H1 (cell line): Measurements from ENCODE around the gene TSPOAP1. TPM values are rescaled to one million over a fixed set of nuclear protein-coding genes. Genes with fewer than 3 reads are reported as not detected.

ENCODE experiments used
- CTCF ChIA-PET: fragments of 300-600 bp; sonication (Branson Sonifier 250); formaldehyde crosslinking; loops from one replicate; lab custom pipeline; 2021; ENCODE audit not compliant: partially characterized antibody; lab: Charles Lee
- POLR2A ChIA-PET: fragments of 300-600 bp; sonication (Branson Sonifier 250); formaldehyde crosslinking; loops from one replicate; lab custom pipeline; 2021; ENCODE audit warnings: inconsistent platforms; ENCODE audit not compliant: partially characterized antibody; lab: Charles Lee
- DNase-seq, 2 experiments: peaks; one replicate each; pipeline versions ENCODE4 v3.0.0 to v3.0.0-alpha.2; 2010 to 2022; ENCODE audit warnings: low spot score in 2 of 2, low read depth in 1 of 2, mixed read lengths in 1 of 2
- FAIRE-seq: peaks from 2 replicates; lab custom pipeline; 2011; peaks lifted over from hg19 to GRCh38; lab: Jason Lieb, UNC
- H2AFZ ChIP-seq: 2 replicates; pipeline ENCODE4 v1.8.1; 2012; ENCODE audit warnings: low read length, inconsistent platforms
- H2AK5ac ChIP-seq: 2 replicates; pipeline ENCODE4 v1.6.1; 2013; ENCODE audit warnings: low read depth, low read length
- H2BK120ac ChIP-seq: replicated peaks from 2 replicates; pipeline ENCODE3; 2013; ENCODE audit warnings: low read depth, low read length, inconsistent platforms
- H2BK12ac ChIP-seq: 2 replicates; pipeline ENCODE4 v1.6.1; 2013; ENCODE audit warnings: low read depth, low read length
- H2BK15ac ChIP-seq: 2 replicates; pipeline ENCODE4 v1.6.1; 2013; ENCODE audit warnings: low read length
- H2BK20ac ChIP-seq: 2 replicates; pipeline ENCODE4 v1.6.1; 2013; ENCODE audit warnings: low read length
- H2BK5ac ChIP-seq: 2 replicates; pipeline ENCODE4 v1.6.1; 2013; ENCODE audit warnings: low read depth, low read length
- H3K14ac ChIP-seq: 2 replicates; pipeline ENCODE4 v1.6.1; 2013; ENCODE audit warnings: inconsistent platforms; ENCODE audit not compliant: insufficient read length
- H3K18ac ChIP-seq: 2 replicates; pipeline ENCODE4 v1.6.1; 2013; ENCODE audit warnings: low read length; ENCODE audit errors: extremely low read depth
- H3K23ac ChIP-seq: 2 replicates; pipeline ENCODE4 v1.6.1; 2013; ENCODE audit warnings: inconsistent platforms; ENCODE audit not compliant: insufficient read length
- H3K23me2 ChIP-seq: 2 replicates; pipeline ENCODE4 v1.6.1; 2013; ENCODE audit warnings: low read depth, low read length
- H3K27ac ChIP-seq: 2 replicates; pipeline ENCODE4 v1.6.1; 2011; ENCODE audit warnings: low read depth, low read length, inconsistent platforms
- H3K27me3 ChIP-seq, 4 experiments: replicated peaks in 1 of 4; 1 replicate in 1 of 4; 2 replicates in 3 of 4; pipeline versions ENCODE4 v1.6.1 to v1.8.1; 2011 to 2013; ENCODE audit warnings: low read length in 3 of 4, mild to moderate bottlenecking in 3 of 4, inconsistent platforms in 2 of 4, mixed read lengths in 2 of 4, moderate library complexity in 1 of 4; ENCODE audit not compliant: control insufficient read depth in 3 of 4, insufficient read depth in 3 of 4; ENCODE audit errors: extremely low read depth in 1 of 4
- H3K36me3 ChIP-seq, 4 experiments: 2 replicates each; pipeline versions ENCODE4 v1.6.1 to v1.8.1; 2011 to 2013; ENCODE audit warnings: mild to moderate bottlenecking in 4 of 4, low read length in 3 of 4, moderate library complexity in 2 of 4, control low read depth in 1 of 4, inconsistent platforms in 1 of 4; ENCODE audit not compliant: insufficient read depth in 4 of 4, control insufficient read depth in 2 of 4
- H3K4ac ChIP-seq: replicated peaks from 2 replicates; pipeline ENCODE3; 2013; ENCODE audit warnings: low read length, low read depth, mixed read lengths, inconsistent platforms; ENCODE audit not compliant: insufficient read length
- H3K4me1 ChIP-seq, 4 experiments: replicated peaks in 1 of 4; 1 replicate in 1 of 4; 2 replicates in 3 of 4; pipeline versions ENCODE4 v1.6.1 to v1.8.1; 2011 to 2013; ENCODE audit warnings: low read length in 3 of 4, inconsistent platforms in 2 of 4, mixed read lengths in 1 of 4; ENCODE audit not compliant: insufficient read depth in 4 of 4, control insufficient read depth in 3 of 4
- H3K4me2 ChIP-seq, 2 experiments: 2 replicates each; pipeline versions ENCODE4 v1.6.1 to v1.8.1; 2011 to 2013; ENCODE audit warnings: low read depth in 2 of 2, low read length in 2 of 2, control low read depth in 1 of 2, inconsistent platforms in 1 of 2, mild to moderate bottlenecking in 1 of 2; ENCODE audit not compliant: insufficient read depth in 1 of 2
- H3K4me3 ChIP-seq, 4 experiments: fragments of 200-600, 300-600 bp in 1 of 4; sonication (generic), shearing (Covaris generic), sonication (Bioruptor Twin) in 1 of 4; 2 replicates each; pipeline versions ENCODE4 v1.5.1 to v1.8.1; 2011 to 2016; ENCODE audit warnings: low read length in 4 of 4, low read depth in 3 of 4, control low read depth in 2 of 4, inconsistent platforms in 2 of 4, mild to moderate bottlenecking in 2 of 4, mixed read lengths in 1 of 4, moderate library complexity in 1 of 4; ENCODE audit not compliant: insufficient read depth in 2 of 4; ENCODE audit errors: extremely low read depth in 1 of 4
- H3K56ac ChIP-seq: replicated peaks from 2 replicates; pipeline ENCODE3; 2013; ENCODE audit warnings: low read depth, mild to moderate bottlenecking, mixed read lengths, low read length, inconsistent platforms; ENCODE audit not compliant: insufficient read length
- H3K79me1 ChIP-seq: 2 replicates; pipeline ENCODE4 v1.6.1; 2013; ENCODE audit warnings: low read depth, low read length, control low read depth
- H3K79me2 ChIP-seq, 2 experiments: 2 replicates each; pipeline versions ENCODE4 v1.6.1 to v1.8.1; 2012 to 2013; ENCODE audit warnings: low read length in 2 of 2, mild to moderate bottlenecking in 2 of 2, inconsistent platforms in 1 of 2; ENCODE audit not compliant: insufficient read depth in 2 of 2, control insufficient read depth in 1 of 2
- H3K9ac ChIP-seq, 4 experiments: replicated peaks in 1 of 4; 1 replicate in 1 of 4; 2 replicates in 3 of 4; pipeline versions ENCODE4 v1.6.1 to v1.8.1; 2011 to 2013; ENCODE audit warnings: low read depth in 3 of 4, low read length in 3 of 4, control low read depth in 2 of 4, mild to moderate bottlenecking in 2 of 4, moderate library complexity in 2 of 4, inconsistent platforms in 1 of 4; ENCODE audit errors: extremely low read depth in 1 of 4
- H3K9me3 ChIP-seq, 2 experiments: 2 replicates each; pipeline versions ENCODE4 v1.6.1 to v1.8.1; 2012 to 2013; ENCODE audit warnings: mild to moderate bottlenecking in 2 of 2, moderate library complexity in 2 of 2, control low read depth in 1 of 2, inconsistent platforms in 1 of 2, low read depth in 1 of 2, low read length in 1 of 2, mixed read lengths in 1 of 2; ENCODE audit not compliant: insufficient read depth in 2 of 2
- H4K20me1 ChIP-seq, 2 experiments: replicated peaks in 1 of 2; 2 replicates each; pipeline versions ENCODE3 to v1.8.1; 2011 to 2013; ENCODE audit warnings: inconsistent platforms in 2 of 2, low read length in 2 of 2, mild to moderate bottlenecking in 1 of 2; ENCODE audit not compliant: insufficient read depth in 2 of 2, control insufficient read depth in 1 of 2
- H4K5ac ChIP-seq: 2 replicates; pipeline ENCODE4 v1.6.1; 2013; ENCODE audit warnings: low read length, low read depth, mixed read lengths, inconsistent platforms; ENCODE audit not compliant: insufficient read length
- H4K8ac ChIP-seq: 2 replicates; pipeline ENCODE4 v1.8.0; 2013; ENCODE audit warnings: mild to moderate bottlenecking, moderate library complexity, low read length, inconsistent platforms; ENCODE audit not compliant: insufficient read depth; ENCODE audit errors: extremely low read depth
- H4K91ac ChIP-seq: replicated peaks from 2 replicates; pipeline ENCODE3; 2013; ENCODE audit warnings: low read length, mixed read lengths, inconsistent platforms; ENCODE audit not compliant: insufficient read length
- BACH1 ChIP-seq: IDR thresholded peaks from 2 replicates; pipeline ENCODE4 v1.6.1; 2012; ENCODE audit warnings: low read length, improper control_type of control experiment
- BRCA1 ChIP-seq: IDR thresholded peaks from 2 replicates; pipeline ENCODE4 v1.6.1; 2012; ENCODE audit warnings: low read depth, low read length, improper control_type of control experiment
- EGR1 ChIP-seq: IDR thresholded peaks from 2 replicates; pipeline ENCODE4 v1.6.1; 2011; ENCODE audit warnings: low read depth, low read length, borderline replicate concordance
- EZH2 ChIP-seq: fragments of 200-600 bp; sonication (generic); IDR thresholded peaks from 2 replicates; pipeline ENCODE4 v1.7.1; 2012; ENCODE audit warnings: low read depth, mild to moderate bottlenecking, moderate library complexity, low read length, inconsistent platforms; ENCODE audit not compliant: severe bottlenecking
- MAFK ChIP-seq: IDR thresholded peaks from 2 replicates; pipeline ENCODE4 v1.6.1; 2012; ENCODE audit warnings: low read depth, mild to moderate bottlenecking, improper control_type of control experiment, low read length
- NANOG ChIP-seq: IDR thresholded peaks from 2 replicates; pipeline ENCODE4 v1.6.1; 2011; ENCODE audit warnings: low read length, low read depth, mild to moderate bottlenecking, inconsistent platforms; ENCODE audit not compliant: insufficient read depth, poor library complexity, severe bottlenecking
- NRF1 ChIP-seq: IDR thresholded peaks from 2 replicates; pipeline ENCODE4 v1.6.1; 2011; ENCODE audit warnings: mild to moderate bottlenecking, low read depth, low read length, improper control_type of control experiment
- POLR2A ChIP-seq, 2 experiments: IDR thresholded peaks; 1 replicate in 1 of 2; 2 replicates in 1 of 2; pipeline ENCODE4 v1.6.1; 2011; ENCODE audit warnings: low read depth in 2 of 2, low read length in 2 of 2, mild to moderate bottlenecking in 2 of 2; ENCODE audit errors: control extremely low read depth in 1 of 2
- POU5F1 ChIP-seq: IDR thresholded peaks from 2 replicates; pipeline ENCODE4 v1.6.1; 2011; ENCODE audit warnings: low read depth, mild to moderate bottlenecking, low read length, moderate library complexity
- SP1 ChIP-seq: IDR thresholded peaks from 2 replicates; pipeline ENCODE4 v1.6.1; 2011; ENCODE audit warnings: low read depth, low read length
- SP2 ChIP-seq: IDR thresholded peaks from 2 replicates; pipeline ENCODE4 v1.6.1; 2012; ENCODE audit warnings: mild to moderate bottlenecking, low read length, inconsistent platforms
- SUZ12 ChIP-seq: fragments of 200-600 bp; sonication (generic); IDR thresholded peaks from 2 replicates; pipeline ENCODE4 v1.6.1; 2012; ENCODE audit warnings: mild to moderate bottlenecking, inconsistent platforms, low read length, moderate library complexity, mixed read lengths
- TAF7 ChIP-seq: optimal IDR thresholded peaks from 2 replicates; pipeline ENCODE3; 2011; ENCODE audit warnings: low read depth, mild to moderate bottlenecking, inconsistent platforms, low read length, moderate library complexity, borderline replicate concordance
- TCF12 ChIP-seq: IDR thresholded peaks from 2 replicates; pipeline ENCODE4 v1.6.1; 2011; ENCODE audit warnings: low read depth, mild to moderate bottlenecking, low read length
- WGBS, 2 experiments: shearing (Covaris generic) in 1 of 2; methylation state at CpG; one replicate each; pipeline versions ENCODE4 v1.1.6 to v1.1.7; 2013 to 2015; ENCODE audit warnings: low lambda C conversion rate in 2 of 2, mixed read lengths in 2 of 2, inconsistent platforms in 1 of 2, low coverage in 1 of 2, missing lambda C conversion rate in 1 of 2; ENCODE audit not compliant: insufficient replicate concordance in 2 of 2, insufficient coverage in 1 of 2, insufficient read length in 1 of 2; ENCODE audit errors: extremely low coverage in 1 of 2, missing lambda C conversion rate in 1 of 2; 5-methylcytosine and 5-hydroxymethylcytosine counted together
- polyA plus RNA-seq, 7 experiments: library from polyadenylated mRNA; depleted of rRNA in 3 of 7; stranded (reverse) in 5 of 7; unstranded in 2 of 7; fragments of >200 nt in 5 of 7; fragments of 200-250 nt in 2 of 7; gene quantifications; 1 replicate in 5 of 7; 2 replicates in 1 of 7; 4 replicates in 1 of 7; pipeline versions ENCODE4 v1.2.1 to v1.2.3, GENCODE V29; 2011 to 2013; ENCODE audit warnings: missing spikeins in 2 of 7, mixed read lengths in 2 of 7
- total RNA-seq: library from RNA; stranded (reverse); fragmentation: NEBNext Ultra II Directional; extraction: Animal tissue kit (Norgen Biotek cat#: 25700); gene quantifications from 2 replicates; pipeline ENCODE4 v1.2.1, GENCODE V29; 2021

The TSPOAP1 gene
- total and polyA plus RNA-seq, 2 of the 8 experiments (the other 6 are each of a cell fraction or from before 2014, with no cell fraction given) = 7.6 to 9.2 TPM

GRCh38 chr17:58316260-58316960 is 12.2 kb downstream of the TSPOAP1 start:
- no peaks in the 10 kb centered on the region for H3K4me1 ChIP-seq
- H4K8ac ChIP-seq = no peak overlapping the region
- H2AK5ac ChIP-seq = no peak overlapping the region
- H4K5ac ChIP-seq = no peak overlapping the region
- no peak overlapping the region for H2BK15ac ChIP-seq
- H3K27me3 ChIP-seq = no peaks in the 10 kb centered on the region; a peak in 2 of 7 replicates
- H3K56ac ChIP-seq = no peak overlapping the region
- no peak overlapping the region for H3K4me2 ChIP-seq
- POLR2A ChIA-PET = interaction anchor here (0.8 to 2.9 kb wide), 8 partner anchors 8 to 131 kb away, joined by 3 to 11 read pairs (median 6); partner anchors contain the start of gene SUPT4H1
- no peak overlapping the region for H2AFZ ChIP-seq
- H2BK5ac ChIP-seq = no peak overlapping the region
- no peak overlapping the region for H3K4me3 ChIP-seq
- WGBS, 2 experiments = 81% methylated on average over 8 of the region's 8 CpGs; no CpG with 5 or more reads in 1 of the 2 experiments
- no peak overlapping the region for H2BK12ac ChIP-seq
- H3K36me3 ChIP-seq = no peaks in the 10 kb centered on the region
- H3K9ac ChIP-seq = no peak overlapping the region
- H3K9me3 ChIP-seq = no peaks in the 10 kb centered on the region
- no peak overlapping the region for H3K18ac ChIP-seq
- CTCF ChIA-PET = interaction anchor here (0.6 to 21.9 kb wide), 28 partner anchors 10 to 140 kb away, joined by 3 to 384 read pairs (median 6); partner anchors contain the start of genes RNF43, SUPT4H1 and TSPOAP1
- H4K91ac ChIP-seq = peak overlapping the region; percentile 6
- DNase-seq (peak in 1 of 2 experiments; percentile 37), FAIRE-seq (no peak)
- no peak overlapping the region for H2BK120ac ChIP-seq
- H3K23me2 ChIP-seq = no peaks in the 10 kb centered on the region; the same call in 1 of the 2 replicates
- H3K79me1 ChIP-seq = no peaks in the 10 kb centered on the region
- no peak overlapping the region for H3K4ac ChIP-seq
- no peak overlapping the region for H3K14ac ChIP-seq
- no peak overlapping the region for H3K27ac ChIP-seq
- no peaks in the 10 kb centered on the region for H4K20me1 ChIP-seq
- no peak overlapping the region for H2BK20ac ChIP-seq
- no peak overlapping the region for H3K23ac ChIP-seq
- H3K79me2 ChIP-seq = no peaks in the 10 kb centered on the region
- TF ChIP-seq EGR1 = no peak
- TF ChIP-seq NANOG = no peak
- no peak for TF ChIP-seq POU5F1
- no peak for TF ChIP-seq BACH1
- TF ChIP-seq TAF7 = no peak
- TF ChIP-seq NRF1 = no peak
- TF ChIP-seq TCF12 = no peak
- TF ChIP-seq BRCA1 = no peak
- no peak for TF ChIP-seq EZH2
- TF ChIP-seq SUZ12 = no peak
- no peak for TF ChIP-seq SP2
- TF ChIP-seq SP1 = no peak
- no peak for TF ChIP-seq MAFK
- no peak for TF ChIP-seq POLR2A (IDR thresholded peaks at IDR 0.05; ENCODE audit: control extremely low read depth in 1 of 2, low read depth in 2 of 2, low read length in 2 of 2)
